ENCODE data around the gene ATP11C. TPM values are rescaled to one million over a fixed set of nuclear protein-coding genes. Genes with fewer than 3 reads are reported as not detected.

ATP11C gene
- total and polyA plus RNA-seq, 10 of the 15 experiments (the other 5 are each of a cell fraction or from before 2014, with no cell fraction given), result 16.2 to 44.0 (median 24.8) TPM

GRCh38 chrX:139820358-139820984 is 112.4 kb downstream of the ATP11C start (continued):
- TF ChIP-seq BCLAF1 (IDR thresholded peaks at IDR 0.05), result no peak
- no peak for TF ChIP-seq ASH2L (IDR thresholded peaks at IDR 0.05; ENCODE audit: borderline replicate concordance, low read depth)
- TF ChIP-seq CHD1 (IDR thresholded peaks at IDR 0.05; ENCODE audit: low read depth, low read length), result no peak
- TF ChIP-seq WRNIP1 (IDR thresholded peaks at IDR 0.05; ENCODE audit: borderline replicate concordance, low read depth, low read length), result no peak
- no peak for TF ChIP-seq CBFB (IDR thresholded peaks at IDR 0.05; ENCODE audit: low read depth)
- no peak for TF ChIP-seq IRF5 (IDR thresholded peaks at IDR 0.05; ENCODE audit: borderline replicate concordance)
- no peak for TF ChIP-seq NRF1 (conservative IDR thresholded peaks at IDR 0.05; ENCODE audit: low read depth, low read length)
- no peak for TF ChIP-seq ZBTB4 (CRISPR knock-in tag; IDR thresholded peaks at IDR 0.05)
- TF ChIP-seq CBX3 (IDR thresholded peaks at IDR 0.05; ENCODE audit: borderline replicate concordance, low read depth), result no peak
